Loucy (cell line): ENCODE data around the gene FFAR1.

Experiments used
- H2AFZ ChIP-seq: fragments of 200-600 bp; sonication (generic); 2 replicates; pipeline ENCODE4 v1.6.0; 2016; ENCODE audit warnings: antibody characterized with exemption, mild to moderate bottlenecking, low read length, moderate library complexity
- H3F3A ChIP-seq: fragments of 200-600 bp; 2 replicates; pipeline ENCODE4 v1.6.0; 2016; ENCODE audit warnings: antibody characterized with exemption, low read depth, mild to moderate bottlenecking
- H3K27me3 ChIP-seq: fragments of 200-600 bp; sonication (generic); 2 replicates; pipeline ENCODE4 v1.6.1; 2014; ENCODE audit warnings: low read length, mild to moderate bottlenecking; ENCODE audit not compliant: insufficient read depth, poor library complexity, severe bottlenecking
- H3K36me3 ChIP-seq: fragments of 200-600 bp; sonication (generic); 2 replicates; pipeline ENCODE4 v1.6.1; 2016; ENCODE audit warnings: low read length; ENCODE audit not compliant: insufficient read depth
- H3K4me1 ChIP-seq: fragments of 200-600 bp; sonication (generic); 2 replicates; pipeline ENCODE4 v1.5.1; 2014; ENCODE audit warnings: low read length, mild to moderate bottlenecking; ENCODE audit not compliant: insufficient read depth, poor library complexity, severe bottlenecking
- H3K4me2 ChIP-seq: fragments of 200-600 bp; sonication (generic); 2 replicates; pipeline ENCODE4 v1.6.0; 2014; ENCODE audit warnings: antibody characterized with exemption, low read length, low read depth, mild to moderate bottlenecking; ENCODE audit not compliant: poor library complexity, severe bottlenecking
- H3K4me3 ChIP-seq: fragments of 200-600 bp; sonication (generic); 2 replicates; pipeline ENCODE4 v1.5.1; 2014; ENCODE audit warnings: low read length, mild to moderate bottlenecking, mixed read lengths; ENCODE audit not compliant: poor library complexity, severe bottlenecking
- H3K79me2 ChIP-seq: fragments of 200-600 bp; sonication (generic); 2 replicates; pipeline ENCODE4 v1.6.1; 2014; ENCODE audit warnings: low read length; ENCODE audit not compliant: insufficient read depth
- H3K9ac ChIP-seq: fragments of 200-600 bp; sonication (generic); 2 replicates; pipeline ENCODE4 v1.6.0; 2014; ENCODE audit warnings: mild to moderate bottlenecking, low read depth, low read length, moderate library complexity; ENCODE audit not compliant: poor library complexity, severe bottlenecking
- H3K9me2 ChIP-seq: fragments of 200-600 bp; sonication (generic); replicated peaks from 2 replicates; pipeline ENCODE4 v1.6.1; 2016; ENCODE audit warnings: low read depth, low read length, mixed read lengths
- H3K9me3 ChIP-seq: fragments of 200-600 bp; sonication (generic); 2 replicates; pipeline ENCODE4 v1.6.1; 2014; ENCODE audit warnings: mild to moderate bottlenecking, antibody characterized with exemption, low read length, low read depth; ENCODE audit not compliant: insufficient read depth
- H4K20me1 ChIP-seq: fragments of 200-600 bp; sonication (generic); 2 replicates; pipeline ENCODE4 v1.6.0; 2014; ENCODE audit warnings: antibody characterized with exemption, low read length, mild to moderate bottlenecking; ENCODE audit not compliant: insufficient read depth, poor library complexity, severe bottlenecking
- CTCF ChIP-seq: fragments of 200-600 bp; sonication (generic); conservative IDR thresholded peaks from 2 replicates; pipeline ENCODE4 v1.5.1; 2014; ENCODE audit warnings: mild to moderate bottlenecking, antibody characterized with exemption, low read length
- EZH2phosphoT487 ChIP-seq: fragments of 200-600 bp; IDR thresholded peaks from 2 replicates; pipeline ENCODE4 v1.6.1; 2018; ENCODE audit warnings: antibody characterized with exemption, mild to moderate bottlenecking, moderate library complexity, borderline replicate concordance

Gene FFAR1

GRCh38 chr19:35347171-35347929 lies at the start of gene FFAR1:
Gene FFAR1 (plus strand): TSS chr19:35347902. CDS start chr19:35351552, 3,650 bp downstream.
- TF ChIP-seq CTCF (no peak), EZH2phosphoT487 (no peak)
- Histone ChIP-seq H3F3A (no peaks in the 10 kb centered on the region), H3K9me3 (no peaks in the 10 kb centered on the region), H3K36me3 (no peaks in the 10 kb centered on the region), H3K27me3 (no peaks in the 10 kb centered on the region), H2AFZ (peak within 1 kb of the TSS; percentile 22), H3K9me2 (no peaks in the 10 kb centered on the region), H3K9ac (peak within 1 kb of the TSS; percentile 57), H3K4me1 (peaks cover 29% of the 10 kb centered on the region), H3K4me3 (peak within 1 kb of the TSS; percentile 43), H3K79me2 (no peaks in the 10 kb centered on the region), H4K20me1 (no peaks in the 10 kb centered on the region), H3K4me2 (peak within 1 kb of the TSS; percentile 69)

GRCh38 chr19:35297922-35298321 lies 49.8 kb upstream of the FFAR1 start:
- no peaks in the 10 kb centered on the region for H3K36me3 ChIP-seq
- H3K9me2 ChIP-seq = no peaks in the 10 kb centered on the region
- no peak overlapping the region for H2AFZ ChIP-seq
- H3F3A ChIP-seq = no peaks in the 10 kb centered on the region
- TF ChIP-seq EZH2phosphoT487 (no peak), CTCF (no peak)
- no peaks in the 10 kb centered on the region for H3K27me3 ChIP-seq
- no peaks in the 10 kb centered on the region for H3K79me2 ChIP-seq
- no peak overlapping the region for H3K4me3 ChIP-seq
- no peaks in the 10 kb centered on the region for H3K9me3 ChIP-seq
- H3K4me1 ChIP-seq = no peaks in the 10 kb centered on the region
- H4K20me1 ChIP-seq = no peaks in the 10 kb centered on the region
- no peak overlapping the region for H3K4me2 ChIP-seq
- H3K9ac ChIP-seq = no peak overlapping the region

GRCh38 chr19:35298561-35298972 lies 49.1 kb upstream of the FFAR1 start:
- H4K20me1 ChIP-seq = no peaks in the 10 kb centered on the region
- no peaks in the 10 kb centered on the region for H3K79me2 ChIP-seq
- H2AFZ ChIP-seq = no peak overlapping the region
- no peaks in the 10 kb centered on the region for H3K4me1 ChIP-seq
- no peak overlapping the region for H3K4me2 ChIP-seq
- no peaks in the 10 kb centered on the region for H3K27me3 ChIP-seq
- H3K36me3 ChIP-seq = no peaks in the 10 kb centered on the region
- no peak overlapping the region for H3K4me3 ChIP-seq
- H3K9ac ChIP-seq = no peak overlapping the region
- no peaks in the 10 kb centered on the region for H3F3A ChIP-seq
- no peak for TF ChIP-seq CTCF
- no peak for TF ChIP-seq EZH2phosphoT487
- H3K9me2 ChIP-seq = no peaks in the 10 kb centered on the region
- no peaks in the 10 kb centered on the region for H3K9me3 ChIP-seq
